Endothelial cell of umbilical vein (primary cell): Measurements from ENCODE around the gene SLC45A2. TPM values are rescaled to one million over a fixed set of nuclear protein-coding genes. Genes with fewer than 3 reads are reported as not detected.

Experiments used
- BruUV-seq: library from RNA; stranded (reverse); fragments of 400-500 nt; replicated peaks from 2 replicates; lab custom pipeline; 2021; lab: Mats Ljungman, UMichigan
- CTCF ChIA-PET: fragments of 300-600, 350-600 bp; sonication (Branson Sonifier 250); formaldehyde crosslinking; loops from one replicate; lab custom pipeline; 2021; ENCODE audit warnings: antibody characterized with exemption, inconsistent platforms; lab: Charles Lee
- POLR2A ChIA-PET: fragments of 300-600, 350-600 bp; sonication (Branson Sonifier 250); formaldehyde crosslinking; loops from one replicate; lab custom pipeline; 2021; ENCODE audit warnings: antibody characterized with exemption, inconsistent platforms; lab: Charles Lee
- DNase-seq: peaks from one replicate; pipeline ENCODE4 v3.0.0-alpha.2; 2011; ENCODE audit warnings: low read depth, low spot score
- FAIRE-seq: peaks from 2 replicates; lab custom pipeline; 2011; peaks lifted over from hg19 to GRCh38; lab: Jason Lieb, UNC
- H2AFZ ChIP-seq: 2 replicates; pipeline ENCODE4 v1.6.0; 2012; ENCODE audit warnings: low read depth, low read length, control low read depth, inconsistent platforms
- H3K27ac ChIP-seq: 2 replicates; pipeline ENCODE4 v1.5.1; 2011; ENCODE audit warnings: low read depth, mild to moderate bottlenecking, control low read depth, low read length, moderate library complexity; ENCODE audit not compliant: insufficient read depth
- H3K27me3 ChIP-seq, 2 experiments: 2 replicates each; pipeline versions ENCODE4 v1.6.0 to v1.6.1; 2011; ENCODE audit warnings: low read length in 2 of 2, mixed read lengths in 1 of 2; ENCODE audit not compliant: control insufficient read depth in 2 of 2, insufficient read depth in 2 of 2
- H3K36me3 ChIP-seq, 2 experiments: 2 replicates in 1 of 2; 3 replicates in 1 of 2; pipeline ENCODE4 v1.5.1; 2011; ENCODE audit warnings: low read length in 2 of 2, mild to moderate bottlenecking in 1 of 2, moderate library complexity in 1 of 2; ENCODE audit not compliant: control insufficient read depth in 2 of 2, insufficient read depth in 2 of 2; ENCODE audit errors: extremely low read depth in 1 of 2
- H3K4me1 ChIP-seq: 3 replicates; pipeline ENCODE4 v1.5.1; 2011; ENCODE audit warnings: mild to moderate bottlenecking, low read length; ENCODE audit not compliant: control insufficient read depth, insufficient read depth; ENCODE audit errors: extremely low read depth
- H3K4me2 ChIP-seq: 2 replicates; pipeline ENCODE4 v1.6.1; 2011; ENCODE audit warnings: low read length, control low read depth, mixed read lengths; ENCODE audit not compliant: insufficient read depth
- H3K4me3 ChIP-seq, 3 experiments: fragments of 200-600 bp in 1 of 3; sonication (generic), shearing (Covaris generic) in 1 of 3; replicated peaks in 1 of 3; 2 replicates each; pipeline ENCODE4 v1.5.1; 2011 to 2016; ENCODE audit warnings: control low read depth in 3 of 3, low read length in 3 of 3, mild to moderate bottlenecking in 2 of 3, inconsistent platforms in 1 of 3, low read depth in 1 of 3, moderate library complexity in 1 of 3; ENCODE audit not compliant: insufficient read depth in 1 of 3
- H3K79me2 ChIP-seq: 2 replicates; pipeline ENCODE4 v1.6.0; 2012; ENCODE audit warnings: low read length, inconsistent platforms; ENCODE audit not compliant: control insufficient read depth, insufficient read depth
- H3K9ac ChIP-seq: replicated peaks from 2 replicates; pipeline ENCODE3; 2011; ENCODE audit warnings: low read length, control low read depth; ENCODE audit not compliant: insufficient read depth; ENCODE audit errors: extremely low read depth
- H3K9me1 ChIP-seq: replicated peaks from 3 replicates; pipeline ENCODE4 v1.6.0; 2011; ENCODE audit warnings: mild to moderate bottlenecking, low read length; ENCODE audit not compliant: control insufficient read depth, insufficient read depth; ENCODE audit errors: extremely low read depth
- H3K9me3 ChIP-seq: replicated peaks from 2 replicates; pipeline ENCODE4 v1.5.1; 2012; ENCODE audit warnings: low read length, inconsistent platforms; ENCODE audit not compliant: control insufficient read depth, insufficient read depth
- H4K20me1 ChIP-seq: replicated peaks from 2 replicates; pipeline ENCODE3; 2011; ENCODE audit warnings: mild to moderate bottlenecking, low read length; ENCODE audit not compliant: control insufficient read depth, insufficient read depth; ENCODE audit errors: extremely low read depth
- GATA2 ChIP-seq: IDR thresholded peaks from 2 replicates; pipeline ENCODE4 v1.7.0; 2011; ENCODE audit warnings: low read depth, mild to moderate bottlenecking, moderate library complexity, mixed read lengths, low read length; ENCODE audit not compliant: insufficient read length, insufficient read depth
- POLR2AphosphoS5 ChIP-seq: IDR thresholded peaks from 2 replicates; pipeline ENCODE4 v1.6.1; 2012; ENCODE audit warnings: low read depth, mild to moderate bottlenecking, control low read depth, low read length, moderate library complexity; ENCODE audit not compliant: insufficient read depth
- dilution Hi-C: fragments of 300-500 bp; cut with MboI; formaldehyde crosslinking; loops from one replicate; pipeline ENCODE4 v1.15.0; 2019; ENCODE audit warnings: low sequenced_read_pairs; ENCODE audit not compliant: extremely low pct_ligation_motif_present
- intact Hi-C: fragments of 100-400 bp; cut with micrococcal nuclease; formaldehyde crosslinking; loops from one replicate; pipeline ENCODE4 v1.10.0; 2022
- polyA plus RNA-seq, 4 experiments: library from polyadenylated mRNA; depleted of rRNA in 3 of 4; stranded (reverse) in 3 of 4; unstranded in 1 of 4; fragments of >200 nt; gene quantifications; 2 replicates each; pipeline versions ENCODE4 v1.2.1 to v1.2.3, GENCODE V29; 2011 to 2012; ENCODE audit warnings: missing spikeins in 1 of 4
- total RNA-seq: library from RNA; stranded (reverse); gene quantifications from 2 replicates; pipeline ENCODE4 v1.2.3, GENCODE V29; 2021
- TF ChIP-seq, protein P1 (sequence below), 2 donors: IDR thresholded peaks; 1 replicate in 1 of 2; 2 replicates in 1 of 2; pipeline ENCODE4 v1.5.1; 2011; ENCODE audit warnings: low read length in 2 of 2, mild to moderate bottlenecking in 2 of 2, moderate library complexity in 2 of 2, control low read depth in 1 of 2, inconsistent platforms in 1 of 2, low read depth in 1 of 2; ENCODE audit not compliant: insufficient read depth in 1 of 2; ENCODE audit errors: extremely low read depth in 1 of 2

SLC45A2 gene
- total and polyA plus RNA-seq, 2 donors (not counting 3 experiments of a cell fraction or from before 2014, with no cell fraction given) = not detected

- Histone ChIP-seq H3K27ac (no peak overlapping the region), H3K9me3 (no peaks in the 10 kb centered on the region), H3K36me3 (no peaks in the 10 kb centered on the region), H3K4me1 (no peaks in the 10 kb centered on the region), H3K27me3 (peaks cover 3 to 10% of the 10 kb centered on the region in 2 experiments), H3K9me1 (no peaks in the 10 kb centered on the region), H3K4me3 (no peak overlapping the region), H2AFZ (no peak overlapping the region), H4K20me1 (no peaks in the 10 kb centered on the region), H3K79me2 (no peaks in the 10 kb centered on the region), H3K4me2 (no peak overlapping the region), H3K9ac (no peak overlapping the region)
- no peak for DNase-seq
- no peak for TF ChIP-seq GATA2
- TF ChIP-seq, protein P1, sequence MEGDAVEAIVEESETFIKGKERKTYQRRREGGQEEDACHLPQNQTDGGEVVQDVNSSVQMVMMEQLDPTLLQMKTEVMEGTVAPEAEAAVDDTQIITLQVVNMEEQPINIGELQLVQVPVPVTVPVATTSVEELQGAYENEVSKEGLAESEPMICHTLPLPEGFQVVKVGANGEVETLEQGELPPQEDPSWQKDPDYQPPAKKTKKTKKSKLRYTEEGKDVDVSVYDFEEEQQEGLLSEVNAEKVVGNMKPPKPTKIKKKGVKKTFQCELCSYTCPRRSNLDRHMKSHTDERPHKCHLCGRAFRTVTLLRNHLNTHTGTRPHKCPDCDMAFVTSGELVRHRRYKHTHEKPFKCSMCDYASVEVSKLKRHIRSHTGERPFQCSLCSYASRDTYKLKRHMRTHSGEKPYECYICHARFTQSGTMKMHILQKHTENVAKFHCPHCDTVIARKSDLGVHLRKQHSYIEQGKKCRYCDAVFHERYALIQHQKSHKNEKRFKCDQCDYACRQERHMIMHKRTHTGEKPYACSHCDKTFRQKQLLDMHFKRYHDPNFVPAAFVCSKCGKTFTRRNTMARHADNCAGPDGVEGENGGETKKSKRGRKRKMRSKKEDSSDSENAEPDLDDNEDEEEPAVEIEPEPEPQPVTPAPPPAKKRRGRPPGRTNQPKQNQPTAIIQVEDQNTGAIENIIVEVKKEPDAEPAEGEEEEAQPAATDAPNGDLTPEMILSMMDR (IDR thresholded peaks at IDR 0.05; ENCODE audit: extremely low read depth in 1 of 2, insufficient read depth in 1 of 2, low read depth in 1 of 2, low read length in 2 of 2) = no peak
- dilution Hi-C loops (no loop called here), intact Hi-C loops (no loop called here)
- ChIA-PET CTCF (no interaction called here), POLR2A (no interaction called here)
- no TSS peak for BruUV-seq
- FAIRE-seq = no peak
Measured at GRCh38 chr5:34015120-34015822, 30.8 kb upstream of the SLC45A2 start.

GRCh38 chr5:34014626-34015025 lies 30.1 kb upstream of the SLC45A2 start:
- no TSS peak for BruUV-seq

More at GRCh38 chr5:34014626-34015025, 30.1 kb upstream of the SLC45A2 start:
- Histone ChIP-seq H3K27me3 (peaks cover 3 to 10% of the 10 kb centered on the region in 2 experiments), H3K4me2 (no peak overlapping the region), H3K27ac (no peak overlapping the region), H3K36me3 (no peaks in the 10 kb centered on the region), H3K9me3 (no peaks in the 10 kb centered on the region), H4K20me1 (no peaks in the 10 kb centered on the region), H3K9ac (no peak overlapping the region), H3K79me2 (no peaks in the 10 kb centered on the region), H3K4me3 (no peak overlapping the region), H3K9me1 (no peaks in the 10 kb centered on the region), H2AFZ (no peak overlapping the region), H3K4me1 (no peaks in the 10 kb centered on the region)
- POLR2A ChIA-PET = no interaction called here
- dilution Hi-C loops = no loop called here
- no peak for TF ChIP-seq GATA2
- TF ChIP-seq POLR2AphosphoS5 = no peak
- intact Hi-C loops = no loop called here
- no peak for FAIRE-seq
- CTCF ChIA-PET = no interaction called here
- DNase-seq = no peak
